HG03280 (cell line): ENCODE results near the gene MYO3A.

Experiments
- ATAC-seq: cut with Tn5 transposase; IDR thresholded peaks from one replicate; pipeline ENCODE4 v1.9.1; 2021; ENCODE audit warnings: mild to moderate bottlenecking, moderate library complexity; ENCODE audit not compliant: unreplicated experiment

MYO3A gene

GRCh38 chr10:26254616-26255015 is 320.6 kb downstream of the MYO3A start:
- no peak for ATAC-seq

GRCh38 chr10:26259341-26259740 is 325.3 kb downstream of the MYO3A start:
- ATAC-seq, result no peak
